ENCODE measurements around the gene BCAS3.

BCAS3 gene

GRCh38 chr17:61208301-61209105, 530.9 kb downstream of the BCAS3 start:
- H3K4me3 ChIP-seq (replicated peaks in 1 of 2; ENCODE audit: low read depth in 2 of 2, low read length in 2 of 2) = no peak overlapping the region
- peak; percentile 34 to 53 for DNase-seq (ENCODE audit: low read depth in 2 of 2)
- TF ChIP-seq CTCF (IDR thresholded peaks at IDR 0.05; ENCODE audit: low read depth, low read length) = no peak

- DNase-seq (ENCODE audit: low read depth in 2 of 2) = peak in 1 of 2 donors; percentile 47
- TF ChIP-seq CTCF (IDR thresholded peaks at IDR 0.05; ENCODE audit: low read depth, low read length) = no peak
- H3K4me3 ChIP-seq (replicated peaks in 1 of 2; ENCODE audit: low read depth in 2 of 2, low read length in 2 of 2) = no peak overlapping the region
Observed at GRCh38 chr17:61209106-61209439, 531.4 kb downstream of the BCAS3 start.

GRCh38 chr17:61209525-61209924, 531.9 kb downstream of the BCAS3 start:
- TF ChIP-seq CTCF (IDR thresholded peaks at IDR 0.05; ENCODE audit: low read depth, low read length) = no peak
- no peak for DNase-seq (ENCODE audit: low read depth in 2 of 2)
- H3K4me3 ChIP-seq (replicated peaks in 1 of 2; ENCODE audit: low read depth in 2 of 2, low read length in 2 of 2) = no peak overlapping the region

- DNase-seq (ENCODE audit: low read depth in 2 of 2) = no peak
- no peak for TF ChIP-seq CTCF (IDR thresholded peaks at IDR 0.05; ENCODE audit: low read depth, low read length)
- no peak overlapping the region for H3K4me3 ChIP-seq (replicated peaks in 1 of 2; ENCODE audit: low read depth in 2 of 2, low read length in 2 of 2)
Observed at GRCh38 chr17:61211236-61211635, 533.6 kb downstream of the BCAS3 start.

- TF ChIP-seq CTCF (IDR thresholded peaks at IDR 0.05; ENCODE audit: low read depth, low read length) = no peak
- DNase-seq (ENCODE audit: low read depth in 2 of 2) = no peak
- H3K4me3 ChIP-seq (replicated peaks in 1 of 2; ENCODE audit: low read depth in 2 of 2, low read length in 2 of 2) = no peak overlapping the region
Observed at GRCh38 chr17:61212655-61213054, 535.0 kb downstream of the BCAS3 start.

GRCh38 chr17:61214753-61215152, 537.1 kb downstream of the BCAS3 start:
- H3K4me3 ChIP-seq (replicated peaks in 1 of 2; ENCODE audit: low read depth in 2 of 2, low read length in 2 of 2) = no peak overlapping the region
- TF ChIP-seq CTCF (IDR thresholded peaks at IDR 0.05; ENCODE audit: low read depth, low read length) = no peak
- no peak for DNase-seq (ENCODE audit: low read depth in 2 of 2)

- H3K4me3 ChIP-seq (replicated peaks in 1 of 2; ENCODE audit: low read depth in 2 of 2, low read length in 2 of 2) = no peak overlapping the region
- no peak for DNase-seq (ENCODE audit: low read depth in 2 of 2)
- no peak for TF ChIP-seq CTCF (IDR thresholded peaks at IDR 0.05; ENCODE audit: low read depth, low read length)
Observed at GRCh38 chr17:61216066-61216465, 538.4 kb downstream of the BCAS3 start.
